ENCODE measurements around the gene THSD7A. TPM values are rescaled to one million over a fixed set of nuclear protein-coding genes. Genes with fewer than 3 reads are reported as not detected.

The THSD7A gene
- total and polyA plus RNA-seq, 10 of the 15 experiments (the other 5 are each of a cell fraction or from before 2014, with no cell fraction given) = 0.03 to 0.09 (median 0.03) TPM; not detected in 7

DNA sequence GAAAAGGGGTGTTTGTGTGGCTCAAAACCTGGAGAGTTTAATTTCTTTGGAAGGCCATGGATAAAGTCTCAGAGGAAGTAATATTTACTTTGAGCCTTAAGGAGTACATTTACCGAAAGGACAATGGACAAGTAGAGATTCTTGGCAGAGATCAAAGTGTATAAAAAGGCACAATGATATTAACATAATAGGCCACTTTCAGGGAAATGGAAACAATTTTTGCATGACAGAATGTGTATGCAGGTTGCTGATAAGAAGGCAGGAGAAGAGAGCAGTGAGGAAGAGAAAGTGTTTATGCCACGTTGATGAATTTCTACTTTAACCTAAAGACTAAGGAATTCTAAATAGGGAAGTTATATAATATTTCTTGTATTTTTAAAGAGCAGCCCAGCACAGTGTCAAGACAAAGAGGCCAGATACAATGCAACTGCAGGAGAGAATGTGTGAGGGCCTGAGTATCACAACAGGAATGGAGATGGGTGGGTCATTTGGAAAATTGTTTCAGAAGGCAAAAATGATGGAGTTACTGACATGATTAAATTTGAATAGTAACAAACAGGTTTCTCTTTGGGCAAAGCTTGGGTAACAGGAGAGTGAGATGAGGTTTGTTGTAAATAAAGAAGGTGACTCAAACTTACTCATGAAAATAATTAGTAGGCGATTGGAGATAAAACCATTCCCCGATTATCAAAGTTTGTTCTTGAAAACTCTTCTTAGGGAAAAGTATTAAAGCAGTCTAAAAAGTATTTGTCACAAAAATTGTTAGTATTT is 84.1 kb downstream of the THSD7A start:
- Histone ChIP-seq H3K9ac (ENCODE audit: control insufficient read depth, insufficient read depth, low read length) (no peak overlapping the region), H3K27me3 (replicated peaks in 1 of 2; ENCODE audit: control insufficient read depth in 2 of 2, insufficient read depth in 2 of 2, low read length in 1 of 2) (no peaks in the 10 kb centered on the region), H3K4me1 (ENCODE audit: control insufficient read depth, insufficient read depth, low read length) (no peaks in the 10 kb centered on the region), H3K27ac (ENCODE audit: control insufficient read depth, insufficient read depth) (no peak overlapping the region), H3K36me3 (ENCODE audit: control insufficient read depth in 2 of 2, insufficient read depth in 2 of 2, low read length in 1 of 2) (no peaks in the 10 kb centered on the region), H3K4me3 (no peak overlapping the region), H3K79me2 (ENCODE audit: control insufficient read depth, insufficient read depth, low read length) (no peaks in the 10 kb centered on the region), H2AFZ (ENCODE audit: control insufficient read depth, low read depth, low read length) (no peak overlapping the region), H3K4me2 (ENCODE audit: control insufficient read depth, insufficient read depth) (no peak overlapping the region), H4K20me1 (ENCODE audit: control insufficient read depth, insufficient read depth) (no peaks in the 10 kb centered on the region), H3K9me3 (replicated peaks; ENCODE audit: control insufficient read depth, insufficient read depth, low read length) (no peaks in the 10 kb centered on the region)
- POLR2A ChIA-PET = interaction anchor here (1.0 kb wide), 1 partner anchor 58 kb away, joined by 3 read pairs; no protein-coding TSS in a partner anchor
- SMC1A ChIA-PET (ENCODE audit: uncharacterized antibody, unreplicated experiment) = interaction anchor here (0.8 kb wide), 1 partner anchor 20 kb away, joined by 3 read pairs; no protein-coding TSS in a partner anchor
- RAD21 ChIA-PET (ENCODE audit: unreplicated experiment) = no interaction called here
- no peak for ATAC-seq
- intact Hi-C loops (cut with micrococcal nuclease; ENCODE audit: unreplicated experiment) (no loop called here), in situ Hi-C loops (cut with MboI) (no loop called here)
- no TSS peak for BruUV-seq (replicated peaks)
- TF ChIP-seq ASH2L (IDR thresholded peaks at IDR 0.05; ENCODE audit: borderline replicate concordance, low read depth) = no peak
- TF ChIP-seq ELK1 (IDR thresholded peaks at IDR 0.05; ENCODE audit: low read depth, low read length) = no peak
- no peak for TF ChIP-seq LARP7 (IDR thresholded peaks at IDR 0.05)
- TF ChIP-seq RELB (IDR thresholded peaks at IDR 0.05; ENCODE audit: low read depth) = no peak
- no peak for TF ChIP-seq SRF (IDR thresholded peaks at IDR 0.05; ENCODE audit: low read depth in 2 of 2, low read length in 2 of 2)
- TF ChIP-seq POLR2AphosphoS2 (IDR thresholded peaks at IDR 0.05; ENCODE audit: low read depth, low read length) = no peak
- no peak for TF ChIP-seq IRF3 (IDR thresholded peaks at IDR 0.05)
- no peak for TF ChIP-seq POLR2AphosphoS5 (IDR thresholded peaks at IDR 0.05; ENCODE audit: low read length)
- no peak for TF ChIP-seq PAX8 (IDR thresholded peaks at IDR 0.05)
- TF ChIP-seq MLLT1 (IDR thresholded peaks at IDR 0.05) = no peak
- no peak for TF ChIP-seq DPF2 (IDR thresholded peaks at IDR 0.05)
- no peak for TF ChIP-seq NR2C1 (IDR thresholded peaks at IDR 0.05)
- TF ChIP-seq USF1 (IDR thresholded peaks at IDR 0.05; ENCODE audit: borderline replicate concordance, extremely low read length, insufficient read depth, low read depth, low read length) = no peak
- TF ChIP-seq BCL11A (IDR thresholded peaks at IDR 0.05; ENCODE audit: low read depth, low read length) = no peak
- no peak for TF ChIP-seq RCOR1 (conservative IDR thresholded peaks at IDR 0.05; ENCODE audit: low read depth, low read length)
- CTCF ChIA-PET = interaction anchor here (1.2 to 1.6 kb wide), 2 partner anchors 17 to 44 kb away, joined by 4 read pairs; no protein-coding TSS in a partner anchor
- FAIRE-seq = no peak
- DNase-seq (ENCODE audit: low read depth, low spot score) = no peak
- WGBS (ENCODE audit: insufficient coverage, insufficient replicate concordance, low lambda C conversion rate, missing lambda C conversion rate) = 0% methylated on average over 4 of the region's 4 CpGs
